ENCODE results near the gene SLIT3.
A peak's percentile ranks its signal among the peaks of the same experiment; 100 is the strongest.

SLIT3 gene

DNA sequence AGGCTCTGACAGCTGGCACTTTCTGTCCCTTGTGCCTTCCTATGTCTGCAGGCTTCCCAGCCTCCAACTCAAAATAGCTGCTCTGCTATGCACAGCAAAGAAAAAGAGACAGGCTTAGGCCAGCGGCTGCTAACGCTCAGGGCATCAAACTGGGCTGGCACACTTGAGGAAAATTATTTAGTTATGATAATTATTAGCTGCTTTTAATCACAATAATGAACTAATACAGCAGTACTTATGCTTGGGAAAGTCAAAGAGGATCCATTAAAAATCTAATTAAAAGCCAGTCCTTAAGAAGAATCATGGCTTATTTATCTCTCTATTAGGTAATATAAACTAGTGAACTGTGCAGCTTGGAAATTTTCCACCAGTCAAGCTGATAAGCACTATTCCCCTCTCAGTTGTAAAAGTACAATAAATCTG lies 233.2 kb downstream of the SLIT3 start:
- DNase-seq, result no peak

GRCh38 chr5:169065400-169065799 lies 235.5 kb downstream of the SLIT3 start:
- DNase-seq, result no peak

GRCh38 chr5:169064093-169064492 lies 236.8 kb downstream of the SLIT3 start:
- no peak for DNase-seq

DNA sequence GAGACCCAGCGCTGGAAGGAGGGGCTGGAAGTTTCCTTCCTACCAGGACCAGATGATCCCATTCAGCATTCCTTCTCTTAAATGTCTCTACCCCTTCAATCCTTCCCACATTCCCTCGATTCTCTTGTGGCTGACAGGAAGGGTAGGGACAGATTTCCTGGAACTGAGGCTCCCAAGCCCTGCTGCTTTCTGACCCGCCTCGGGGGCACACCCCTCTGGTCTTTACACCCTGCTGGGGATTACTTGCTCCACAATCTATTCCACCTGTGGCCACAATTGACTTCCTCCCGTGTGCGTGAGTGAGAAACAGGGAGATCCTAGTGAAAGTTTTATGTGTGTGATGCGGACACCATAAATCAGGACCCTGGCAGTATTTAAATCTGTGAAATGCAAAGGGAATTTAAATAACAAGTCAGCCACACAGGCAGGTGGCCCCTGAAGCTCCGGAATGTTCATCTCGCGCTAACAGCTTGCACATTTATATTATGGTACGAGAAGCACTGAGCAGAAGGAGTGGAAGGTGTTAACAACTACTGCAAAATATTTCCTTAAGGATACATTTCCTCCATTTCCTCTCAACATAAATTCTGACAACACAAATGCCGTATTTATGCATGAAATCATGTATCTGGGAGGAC lies 237.5 kb downstream of the SLIT3 start:
- peak in 1 of 2 experiments; percentile 24 for DNase-seq

GRCh38 chr5:169062690-169063089 lies 238.2 kb downstream of the SLIT3 start:
- no peak for DNase-seq

DNA sequence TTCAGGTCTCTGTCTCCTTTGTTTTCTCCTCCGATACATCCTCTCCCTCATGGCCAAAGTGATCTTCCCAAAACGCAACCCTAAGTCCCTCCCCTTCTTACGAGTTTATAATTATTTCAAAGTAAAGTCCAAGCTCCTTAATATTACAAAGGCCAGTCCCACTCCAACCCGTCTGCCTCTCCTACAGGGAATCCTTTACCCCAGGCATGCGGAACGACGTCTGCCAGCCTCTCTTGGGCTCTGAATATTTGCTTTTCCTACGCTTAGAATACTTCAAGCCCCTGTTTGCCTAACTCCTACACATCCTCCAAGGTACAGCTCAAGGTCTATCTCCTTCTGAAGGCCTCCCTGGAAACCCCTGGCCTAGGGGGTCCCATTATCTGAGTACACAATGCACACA lies 246.4 kb downstream of the SLIT3 start:
- DNase-seq, result no peak

GRCh38 chr5:169052207-169052606 lies 248.7 kb downstream of the SLIT3 start:
- DNase-seq, result no peak

DNA sequence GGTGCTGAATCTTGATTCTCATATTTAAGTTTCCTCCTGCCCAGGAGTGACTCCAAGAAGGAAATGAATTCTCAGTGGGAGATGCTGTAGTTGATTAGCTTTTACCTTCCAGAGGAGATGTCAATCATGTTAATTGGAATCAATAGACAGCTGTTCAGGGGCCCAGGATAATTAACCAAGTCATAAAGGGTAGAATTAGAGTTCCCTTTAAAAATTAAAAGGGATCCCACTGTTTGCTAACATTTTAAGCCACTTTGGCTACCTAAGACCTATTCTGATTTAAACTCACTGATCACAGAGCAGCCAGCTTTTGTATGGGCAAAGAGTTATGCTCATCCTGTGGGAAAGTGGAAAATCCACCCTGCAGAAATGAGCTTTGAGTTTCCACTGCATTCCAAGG lies 249.6 kb downstream of the SLIT3 start:
- DNase-seq, result no peak

GRCh38 chr5:169050636-169051035 lies 250.3 kb downstream of the SLIT3 start:
- no peak for DNase-seq

DNA sequence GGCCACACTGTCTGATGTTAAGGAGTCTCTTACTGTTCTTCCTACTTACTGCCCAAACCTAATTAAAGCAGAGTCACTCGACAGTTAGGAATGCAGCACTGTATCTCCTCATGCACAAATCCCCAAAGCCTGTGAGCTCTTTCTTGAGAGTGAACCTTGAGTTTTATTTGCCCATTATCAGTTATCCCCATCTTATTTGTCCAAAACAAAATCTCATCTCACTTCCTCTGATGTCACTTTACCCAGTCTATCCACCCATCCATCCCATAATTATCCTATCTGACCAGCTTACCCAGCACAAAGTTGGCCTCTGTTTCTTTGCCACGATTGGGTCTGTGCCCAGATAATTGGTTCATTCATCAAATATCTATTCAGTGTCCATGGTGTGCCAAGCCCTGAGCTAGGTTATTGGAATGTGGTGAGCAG lies 250.8 kb downstream of the SLIT3 start:
- DNase-seq, result no peak

DNA sequence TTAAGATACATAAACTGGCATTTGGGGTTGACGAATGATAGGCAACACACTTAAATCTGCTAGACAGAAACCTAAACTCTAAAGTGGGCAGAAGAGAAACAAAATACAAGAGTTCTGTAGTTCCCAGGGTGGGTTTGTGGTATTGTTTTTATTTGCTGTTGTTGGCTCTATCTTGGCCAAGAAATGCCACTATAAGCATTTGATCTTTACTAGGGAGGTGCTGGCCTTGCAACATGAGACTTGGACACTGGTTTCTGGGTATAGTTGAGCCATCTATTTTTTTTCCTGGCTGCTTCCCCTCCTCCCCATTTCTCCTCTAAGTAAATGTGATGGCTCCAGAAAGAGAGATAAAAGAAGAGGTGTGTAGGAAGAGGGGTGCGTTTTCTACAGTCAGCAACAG lies 251.2 kb downstream of the SLIT3 start:
- DNase-seq, result no peak

DNA sequence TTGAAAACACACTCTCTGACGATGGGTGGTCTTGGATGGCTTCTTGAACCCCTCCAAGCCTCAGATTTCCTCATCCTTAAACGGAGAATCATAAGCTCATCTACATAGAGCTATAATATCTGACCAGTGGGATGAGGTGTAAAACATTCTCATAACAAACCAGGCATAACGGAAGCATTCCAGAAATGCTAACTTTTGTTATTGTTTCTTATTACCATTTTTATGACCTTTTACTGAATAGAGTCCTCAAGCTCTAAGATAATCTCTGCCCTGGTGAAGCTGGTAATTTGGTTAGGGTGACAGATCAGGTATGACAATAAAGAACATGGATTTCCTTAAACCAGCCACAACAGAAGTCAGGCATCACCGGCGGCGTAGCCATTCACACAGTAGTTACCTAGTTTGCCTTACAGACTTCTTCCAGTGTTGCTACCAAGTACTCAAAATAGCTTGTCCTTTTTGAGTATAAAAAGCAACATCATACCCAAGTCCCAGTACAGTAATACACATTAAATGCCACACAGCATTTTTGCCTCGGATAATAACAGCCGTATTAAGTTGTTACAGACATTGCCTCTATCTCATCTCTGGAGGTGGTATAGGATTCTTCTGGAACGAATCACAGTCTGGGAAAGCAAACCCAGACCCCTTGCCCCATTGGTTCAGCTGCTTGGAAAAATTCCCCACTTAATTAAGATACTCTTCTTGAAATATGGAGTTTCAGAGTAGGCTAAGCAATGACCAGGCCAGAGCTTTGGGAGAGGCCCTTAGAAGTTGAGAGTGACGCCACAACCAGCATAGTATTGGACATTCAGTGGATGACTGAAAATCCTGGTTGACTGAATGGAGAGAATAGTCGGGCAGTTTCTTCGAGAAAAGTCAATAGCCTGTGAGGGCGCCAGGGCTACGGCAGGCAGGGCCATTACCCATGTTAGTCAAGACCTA lies 252.5 kb downstream of the SLIT3 start:
- DNase-seq, result no peak

- no peak for DNase-seq
Observed at GRCh38 chr5:169044962-169045361, 256.0 kb downstream of the SLIT3 start.

GRCh38 chr5:169041180-169041579 lies 259.8 kb downstream of the SLIT3 start:
- no peak for DNase-seq

DNA sequence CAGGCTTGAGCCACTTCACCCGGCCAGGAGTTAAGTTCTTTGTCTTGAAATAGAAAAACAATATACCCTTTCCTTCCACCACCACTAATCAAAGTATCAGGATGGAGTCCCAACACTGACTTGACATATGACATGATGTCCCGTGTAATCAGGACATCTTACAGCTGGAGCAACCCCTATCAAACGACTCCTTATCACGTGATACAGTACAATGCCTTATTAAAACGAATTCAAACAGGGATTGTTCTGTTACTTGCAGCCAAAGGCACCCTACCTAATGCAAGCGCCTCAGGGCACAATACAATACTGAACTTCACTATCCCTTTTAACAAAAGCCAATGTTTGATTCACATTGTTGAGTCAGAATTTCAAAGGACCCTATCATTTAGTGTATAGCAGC lies 261.3 kb downstream of the SLIT3 start:
- DNase-seq, result no peak

- DNase-seq, result peak in 1 of 2 experiments; percentile 47
Observed at GRCh38 chr5:169037466-169037865, 263.5 kb downstream of the SLIT3 start.

GRCh38 chr5:169036079-169036805 lies 264.7 kb downstream of the SLIT3 start:
- peak in 1 of 2 experiments; percentile 54 for DNase-seq

DNA sequence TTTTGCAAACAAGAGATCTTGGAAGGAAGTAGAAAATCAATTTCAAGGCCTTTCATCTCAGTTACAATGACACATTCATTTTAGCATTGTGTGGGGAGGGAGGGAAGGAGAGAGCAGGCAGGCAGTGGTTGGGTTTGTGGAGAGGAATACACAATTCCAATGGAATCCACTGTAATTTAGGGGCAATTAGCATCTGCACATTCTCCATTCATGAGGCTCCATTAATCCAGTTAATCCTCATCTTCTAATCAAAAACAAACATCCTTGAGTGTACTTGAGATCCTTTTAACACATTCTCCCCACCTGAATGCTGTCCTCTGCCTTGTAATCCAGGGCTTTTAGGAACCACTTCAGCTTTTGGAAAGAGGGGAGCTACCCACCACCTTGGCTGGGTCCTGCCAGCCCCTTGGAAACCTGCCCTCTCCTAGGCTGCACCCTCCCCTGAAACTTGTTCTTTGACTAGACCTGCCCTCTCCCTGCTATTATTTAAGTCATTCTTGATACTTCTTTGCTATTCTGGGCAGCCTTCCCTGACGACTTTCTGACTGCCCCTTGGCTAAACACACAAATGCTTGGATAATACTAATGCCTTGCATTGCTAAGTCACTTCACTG lies 271.2 kb downstream of the SLIT3 start:
- no peak for DNase-seq

- DNase-seq, result no peak
Observed at GRCh38 chr5:169029037-169029436, 271.9 kb downstream of the SLIT3 start.

DNA sequence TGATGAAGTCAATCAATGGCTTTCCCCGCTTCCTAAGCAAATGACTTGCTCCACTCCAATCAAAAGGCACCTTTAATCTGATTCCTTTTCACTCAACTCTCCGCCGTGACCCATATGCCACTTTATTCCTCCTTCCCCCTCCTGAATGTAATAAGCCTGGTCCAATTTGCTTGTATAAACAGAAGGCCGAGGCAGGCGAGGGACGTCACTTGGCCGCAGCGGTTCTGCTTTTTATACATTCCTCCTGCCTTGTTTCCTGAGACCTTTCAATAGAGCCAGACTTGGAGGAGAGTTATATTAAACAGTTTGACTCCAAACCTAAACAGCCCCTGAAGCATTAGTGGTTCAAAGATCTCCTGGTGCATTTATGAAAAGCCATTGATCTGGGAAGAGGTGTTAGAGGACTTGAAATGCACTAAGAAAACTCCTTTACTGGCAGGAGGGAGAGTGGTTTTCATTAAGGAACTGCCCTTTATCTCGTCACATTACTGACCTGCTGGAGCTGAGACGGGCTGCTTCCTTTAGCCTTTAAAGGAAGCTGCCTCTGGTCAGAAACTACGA lies 273.4 kb downstream of the SLIT3 start:
- DNase-seq, result peak; percentile 90 to 92

DNA sequence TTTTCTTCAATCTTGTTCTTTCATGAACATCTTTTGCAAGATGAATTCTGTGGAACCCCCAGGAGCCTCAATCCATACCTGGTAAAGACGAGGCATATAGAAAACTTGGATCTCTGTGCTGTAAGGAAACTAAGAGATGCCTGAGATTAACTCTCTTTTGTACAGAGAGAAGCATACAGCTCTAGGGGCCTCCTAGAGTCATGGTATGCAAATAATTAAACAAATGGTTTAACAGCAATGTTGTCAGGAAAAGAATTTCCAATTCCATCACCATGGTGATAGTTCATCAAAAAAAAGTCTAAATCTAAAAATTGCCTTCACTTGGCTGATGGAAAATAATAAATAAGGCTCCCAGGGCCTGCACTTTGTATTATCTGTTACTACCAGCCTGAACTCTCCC lies 275.4 kb downstream of the SLIT3 start:
- DNase-seq, result peak; percentile 74 to 76

DNA sequence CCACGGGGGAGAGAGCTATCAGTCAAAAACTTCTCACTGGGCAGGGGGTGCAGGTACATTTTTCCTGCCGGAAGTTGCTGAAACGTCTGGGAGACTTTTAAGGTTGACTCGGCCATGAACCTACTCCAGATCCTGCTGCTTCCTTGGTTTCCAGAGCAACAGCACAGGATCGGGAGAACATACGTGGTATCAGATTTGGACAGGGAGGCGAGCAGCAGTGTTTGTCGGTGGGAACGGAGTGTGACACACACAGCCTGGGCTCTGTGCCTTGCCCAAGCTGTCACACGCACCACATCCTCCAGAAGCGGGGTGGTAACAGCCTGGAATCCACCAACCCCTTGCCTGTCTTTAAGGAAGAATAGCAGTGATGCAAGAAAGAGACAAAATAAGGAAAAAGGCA lies 276.5 kb downstream of the SLIT3 start:
- no peak for DNase-seq

- DNase-seq, result no peak
Observed at GRCh38 chr5:169022718-169023117, 278.2 kb downstream of the SLIT3 start.
